B cell (primary cell): ENCODE measurements around the gene SMKR1. TPM values are rescaled to one million over a fixed set of nuclear protein-coding genes. Genes with fewer than 3 reads are reported as not detected.
"Not testable (repeated sequence)": the region's sequence is repeated elsewhere in the genome, so short reads cannot be mapped to it uniquely, and the experiment has no call there.

Experiments used
- ATAC-seq: fragments of 200-7000 bp; cut with Tn5 transposase; one replicate; pipeline ENCODE4 v1.10.0; 2021; ENCODE audit warnings: low read depth, mild to moderate bottlenecking, moderate number of reproducible peaks, moderate library complexity
- CTCF ChIA-PET: fragments of 350-600 bp; sonication (Branson Sonifier 250); formaldehyde crosslinking; loops from one replicate; lab custom pipeline; 2021; ENCODE audit warnings: antibody characterized with exemption, inconsistent platforms; lab: Charles Lee
- POLR2A ChIA-PET: fragments of 350-600 bp; sonication (Branson Sonifier 250); formaldehyde crosslinking; loops from one replicate; lab custom pipeline; 2021; ENCODE audit warnings: antibody characterized with exemption; lab: Charles Lee
- DNase-seq: peaks from one replicate; pipeline ENCODE4 v3.0.0; 2013
- H2AFZ ChIP-seq: 2 replicates; pipeline ENCODE4 v1.6.1; 2012; ENCODE audit warnings: mild to moderate bottlenecking, low read depth, low read length; ENCODE audit not compliant: insufficient read depth, poor library complexity, severe bottlenecking
- H3K27ac ChIP-seq, 2 donors: 1 replicate in 1 of 2; 2 replicates in 1 of 2; pipeline ENCODE4 v1.5.1; 2012 to 2013; ENCODE audit warnings: low read length in 2 of 2, mild to moderate bottlenecking in 2 of 2, moderate library complexity in 1 of 2
- H3K27me3 ChIP-seq, 4 experiments: fragments of 200-600 bp in 1 of 4; sonication (generic) in 1 of 4; replicated peaks in 1 of 4; 1 replicate in 2 of 4; 2 replicates in 2 of 4; pipeline versions ENCODE4 v1.6.1 to v1.7.0; 2013 to 2016; ENCODE audit warnings: low read length in 3 of 4, mild to moderate bottlenecking in 2 of 4, mixed read lengths in 1 of 4, moderate library complexity in 1 of 4; ENCODE audit not compliant: insufficient read depth in 4 of 4, control insufficient read depth in 3 of 4; ENCODE audit errors: control extremely low read depth in 1 of 4
- H3K36me3 ChIP-seq, 2 experiments: replicated peaks in 1 of 2; 1 replicate in 1 of 2; 2 replicates in 1 of 2; pipeline versions ENCODE4 v1.6.1 to v1.7.1; 2013; ENCODE audit warnings: low read length in 1 of 2; ENCODE audit not compliant: insufficient read depth in 2 of 2, control insufficient read depth in 1 of 2; ENCODE audit errors: control extremely low read depth in 1 of 2, extremely low read depth in 1 of 2
- H3K4me1 ChIP-seq, 2 donors: fragments of 200-600 bp in 1 of 2; sonication (generic) in 1 of 2; 1 replicate in 1 of 2; 2 replicates in 1 of 2; pipeline versions ENCODE4 v1.5.1 to v1.6.1; 2013 to 2017; ENCODE audit warnings: low read length in 2 of 2; ENCODE audit not compliant: control insufficient read depth in 2 of 2, insufficient read depth in 2 of 2
- H3K4me2 ChIP-seq: replicated peaks from 2 replicates; pipeline ENCODE3; 2012; ENCODE audit warnings: mild to moderate bottlenecking, low read depth, low read length; ENCODE audit not compliant: poor library complexity, severe bottlenecking
- H3K4me3 ChIP-seq, 5 experiments: fragments of 200-600 bp in 1 of 5; sonication (generic) in 1 of 5; 1 replicate in 3 of 5; 2 replicates in 2 of 5; pipeline versions ENCODE4 v1.5.1 to v1.7.0; 2011 to 2016; ENCODE audit warnings: low read length in 4 of 5, mild to moderate bottlenecking in 4 of 5, low read depth in 2 of 5, control low read depth in 1 of 5, moderate library complexity in 1 of 5; ENCODE audit not compliant: insufficient read depth in 1 of 5; ENCODE audit errors: control extremely low read depth in 1 of 5, extremely low read depth in 1 of 5
- H3K79me2 ChIP-seq: fragments of 200-600 bp; sonication (generic); one replicate; pipeline ENCODE4 v1.6.0; 2016; ENCODE audit warnings: low read length; ENCODE audit not compliant: control insufficient read depth, insufficient read depth
- H3K9ac ChIP-seq: fragments of 200-600 bp; sonication (generic); 2 replicates; pipeline ENCODE4 v1.6.1; 2017; ENCODE audit warnings: mild to moderate bottlenecking, low read length, moderate library complexity
- H3K9me3 ChIP-seq, 3 donors: one replicate each; pipeline versions ENCODE4 v1.6.1 to v1.7.1; 2013; ENCODE audit warnings: low read length in 2 of 3; ENCODE audit not compliant: control insufficient read depth in 2 of 3, insufficient read depth in 1 of 3; ENCODE audit errors: control extremely low read depth in 1 of 3
- H4K20me1 ChIP-seq: 2 replicates; pipeline ENCODE4 v1.6.0; 2012; ENCODE audit warnings: mild to moderate bottlenecking, low read length; ENCODE audit not compliant: insufficient read depth, control insufficient read depth, poor library complexity, severe bottlenecking
- H3K27ac Mint-ChIP-seq: one replicate; pipeline ENCODE4 v1.8.0; 2021; ENCODE audit warnings: mixed read lengths
- H3K27me3 Mint-ChIP-seq: one replicate; pipeline ENCODE4 v1.8.0; 2021; ENCODE audit warnings: mixed read lengths
- H3K4me1 Mint-ChIP-seq: one replicate; pipeline ENCODE4 v1.8.0; 2021; ENCODE audit warnings: mixed read lengths
- H3K4me3 Mint-ChIP-seq: one replicate; pipeline ENCODE4 v1.8.0; 2021; ENCODE audit warnings: mixed read lengths
- H3K9me3 Mint-ChIP-seq: one replicate; pipeline ENCODE4 v1.8.0; 2022; ENCODE audit warnings: mixed read lengths; ENCODE audit not compliant: insufficient read depth
- EZH2 ChIP-seq: IDR thresholded peaks from 2 replicates; pipeline ENCODE4 v1.6.1; 2012; ENCODE audit warnings: borderline replicate concordance, low read depth, mild to moderate bottlenecking, moderate library complexity, low read length; ENCODE audit not compliant: insufficient read depth, poor library complexity, severe bottlenecking
- WGBS: methylation state at CpG from one replicate; pipeline ENCODE4 v1.1.5; 2013; ENCODE audit warnings: missing lambda C conversion rate; ENCODE audit not compliant: insufficient coverage; 5-methylcytosine and 5-hydroxymethylcytosine counted together
- intact Hi-C: fragments of 100-400 bp; cut with micrococcal nuclease; formaldehyde crosslinking; loops from one replicate; pipeline ENCODE4 v1.10.0; 2022
- polyA plus RNA-seq: library from polyadenylated mRNA; depleted of rRNA; stranded (reverse); fragments of >200 nt; gene quantifications from 2 replicates; pipeline ENCODE4 v1.2.3, GENCODE V29; 2012
- total RNA-seq, 2 donors: library from RNA; stranded (reverse); fragments of 120-200 nt in 1 of 2; gene quantifications; 1 replicate in 1 of 2; 2 replicates in 1 of 2; pipeline versions ENCODE4 v1.2.3 to v1.2.4, GENCODE V29; 2013 to 2022
- TF ChIP-seq, protein P1 (sequence below): fragments of 200-600 bp; IDR thresholded peaks from one replicate; pipeline ENCODE4 v1.8.0; 2022; ENCODE audit warnings: antibody characterized with exemption, mild to moderate bottlenecking

Gene SMKR1
- total and polyA plus RNA-seq, 2 donors (not counting 1 experiment from before 2014, with no cell fraction given), result 0.58 to 2.9 TPM

DNA sequence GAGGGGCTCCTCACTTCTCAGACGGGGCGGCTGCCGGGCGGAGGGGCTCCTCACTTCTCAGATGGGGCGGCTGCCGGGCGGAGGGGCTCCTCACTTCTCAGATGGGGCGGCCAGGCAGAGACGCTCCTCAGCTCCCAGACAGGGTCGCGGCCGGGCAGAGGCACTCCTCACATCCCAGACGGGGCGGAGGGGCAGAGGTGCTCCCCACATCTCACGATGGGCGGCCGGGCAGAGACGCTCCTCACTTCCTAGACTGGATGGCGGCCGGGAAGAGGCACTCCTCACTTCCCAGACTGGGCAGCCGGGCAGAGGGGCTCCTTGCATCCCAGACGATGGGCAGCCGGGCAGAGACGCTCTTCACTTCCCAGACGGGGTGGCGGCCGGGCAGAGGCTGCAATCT is 25.9 kb upstream of the SMKR1 start:
- H3K9ac ChIP-seq, H3K79me2 ChIP-seq, H3K27me3 Mint-ChIP-seq, H3K27ac Mint-ChIP-seq, H2AFZ ChIP-seq, POLR2A ChIA-PET, H3K36me3 ChIP-seq, H3K27ac ChIP-seq, H4K20me1 ChIP-seq, H3K4me3 ChIP-seq, H3K9me3 ChIP-seq, CTCF ChIA-PET, H3K9me3 Mint-ChIP-seq, H3K4me2 ChIP-seq, H3K4me1 ChIP-seq, intact Hi-C loops, H3K4me3 Mint-ChIP-seq, H3K27me3 ChIP-seq, H3K4me1 Mint-ChIP-seq, DNase-seq, ATAC-seq: not testable (repeated sequence)
- 95% methylated on average over 12 of the region's 27 CpGs for WGBS

DNA sequence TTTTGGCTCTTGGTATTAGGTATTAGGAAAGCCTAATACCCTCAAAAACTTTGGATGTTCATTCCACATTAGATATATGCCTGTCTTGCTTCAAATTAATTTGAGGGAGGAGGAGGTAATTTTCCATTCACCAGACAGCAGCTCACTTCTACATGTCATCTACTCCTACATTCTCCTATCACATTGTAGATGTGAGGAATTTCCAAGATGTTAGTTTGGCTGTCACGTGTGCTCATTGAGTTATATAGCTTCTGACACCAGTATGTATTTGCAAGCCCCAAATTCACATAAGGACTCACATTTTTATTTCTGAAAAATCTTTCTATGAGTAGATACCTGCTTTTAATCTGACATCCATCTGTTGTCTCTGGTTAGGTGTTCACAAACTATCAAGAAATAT is 22.5 kb upstream of the SMKR1 start:
- TF ChIP-seq EZH2, result no peak
- TF ChIP-seq, protein P1, sequence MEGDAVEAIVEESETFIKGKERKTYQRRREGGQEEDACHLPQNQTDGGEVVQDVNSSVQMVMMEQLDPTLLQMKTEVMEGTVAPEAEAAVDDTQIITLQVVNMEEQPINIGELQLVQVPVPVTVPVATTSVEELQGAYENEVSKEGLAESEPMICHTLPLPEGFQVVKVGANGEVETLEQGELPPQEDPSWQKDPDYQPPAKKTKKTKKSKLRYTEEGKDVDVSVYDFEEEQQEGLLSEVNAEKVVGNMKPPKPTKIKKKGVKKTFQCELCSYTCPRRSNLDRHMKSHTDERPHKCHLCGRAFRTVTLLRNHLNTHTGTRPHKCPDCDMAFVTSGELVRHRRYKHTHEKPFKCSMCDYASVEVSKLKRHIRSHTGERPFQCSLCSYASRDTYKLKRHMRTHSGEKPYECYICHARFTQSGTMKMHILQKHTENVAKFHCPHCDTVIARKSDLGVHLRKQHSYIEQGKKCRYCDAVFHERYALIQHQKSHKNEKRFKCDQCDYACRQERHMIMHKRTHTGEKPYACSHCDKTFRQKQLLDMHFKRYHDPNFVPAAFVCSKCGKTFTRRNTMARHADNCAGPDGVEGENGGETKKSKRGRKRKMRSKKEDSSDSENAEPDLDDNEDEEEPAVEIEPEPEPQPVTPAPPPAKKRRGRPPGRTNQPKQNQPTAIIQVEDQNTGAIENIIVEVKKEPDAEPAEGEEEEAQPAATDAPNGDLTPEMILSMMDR, result no peak
- WGBS, result no CpG with 5 or more reads among the region's 1 CpG
- no peak for DNase-seq
- H3K27ac Mint-ChIP-seq, result no peak overlapping the region
- POLR2A ChIA-PET, result no interaction called here
- H3K4me1 Mint-ChIP-seq, result no peaks in the 10 kb centered on the region
- H2AFZ ChIP-seq, result no peak overlapping the region
- ATAC-seq, result no peak
- CTCF ChIA-PET, result interaction anchor here (0.7 to 2.4 kb wide), 3 partner anchors 8 to 195 kb away, joined by 3 to 9 read pairs (median 6); no protein-coding TSS in a partner anchor
- H3K27me3 ChIP-seq, result no peaks in the 10 kb centered on the region
- intact Hi-C loops, result no loop called here
- no peaks in the 10 kb centered on the region for H4K20me1 ChIP-seq
- no peak overlapping the region for H3K4me2 ChIP-seq
- no peak overlapping the region for H3K4me3 Mint-ChIP-seq
- no peaks in the 10 kb centered on the region for H3K27me3 Mint-ChIP-seq
- peaks cover 0 to 10% (median 0%) of the 10 kb centered on the region in 3 donors for H3K9me3 ChIP-seq
- no peaks in the 10 kb centered on the region for H3K9me3 Mint-ChIP-seq
- H3K36me3 ChIP-seq, result no peaks in the 10 kb centered on the region
- H3K9ac ChIP-seq, result no peak overlapping the region
- H3K79me2 ChIP-seq, result no peaks in the 10 kb centered on the region
- no peak overlapping the region for H3K4me3 ChIP-seq
- no peaks in the 10 kb centered on the region for H3K4me1 ChIP-seq
- no peak overlapping the region for H3K27ac ChIP-seq
